Thyroid gland (tissue), 4 donors: ENCODE measurements around the gene CDC45. TPM values are rescaled to one million over a fixed set of nuclear protein-coding genes. Genes with fewer than 3 reads are reported as not detected.
A peak's percentile ranks its signal among the peaks of the same experiment; 100 is the strongest.

Experiments
- DNase-seq, 2 donors: peaks; one replicate each; pipeline ENCODE4 v3.0.0-alpha.2; 2019
- H3K27ac ChIP-seq, 3 donors: fragments of 200-600 bp; sonication (generic); 1 replicate in 2 of 3; 2 replicates in 1 of 3; pipeline ENCODE4 v1.5.1; 2016 to 2019; ENCODE audit warnings: mild to moderate bottlenecking in 1 of 3, moderate library complexity in 1 of 3
- H3K27me3 ChIP-seq: fragments of 200-600 bp; sonication (generic); one replicate; pipeline ENCODE4 v1.5.1; 2019
- H3K36me3 ChIP-seq, 2 donors: fragments of 200-600 bp; sonication (generic); one replicate each; pipeline ENCODE4 v1.5.1; 2016 to 2019
- H3K4me1 ChIP-seq, 2 donors: fragments of 200-600 bp; sonication (generic); one replicate each; pipeline ENCODE4 v1.5.1; 2017 to 2019
- H3K4me3 ChIP-seq, 3 donors: fragments of 200-600 bp; sonication (generic); replicated peaks in 1 of 3; 1 replicate in 2 of 3; 2 replicates in 1 of 3; pipeline ENCODE4 v1.5.1; 2016; ENCODE audit warnings: mild to moderate bottlenecking in 1 of 3
- H3K9me3 ChIP-seq: fragments of 200-600 bp; sonication (generic); one replicate; pipeline ENCODE4 v1.5.1; 2017
- CTCF ChIP-seq, 6 experiments: fragments of 200-600 bp in 3 of 6; fragments of 450-650 bp in 3 of 6; sonication (generic) in 3 of 6; IDR thresholded peaks; one replicate each; pipeline ENCODE4 v1.5.1; 2016 to 2019; ENCODE audit warnings: antibody characterized with exemption in 6 of 6, mild to moderate bottlenecking in 2 of 6, inconsistent platforms in 1 of 6, moderate library complexity in 1 of 6
- POLR2A ChIP-seq, 2 donors: fragments of 450-650 bp; IDR thresholded peaks; one replicate each; pipeline ENCODE4 v1.6.1; 2017; ENCODE audit warnings: antibody characterized with exemption in 2 of 2, mild to moderate bottlenecking in 2 of 2, moderate library complexity in 1 of 2
- WGBS, 2 donors: methylation state at CpG; one replicate each; pipeline ENCODE4 v1.1.5; 2017; 5-methylcytosine and 5-hydroxymethylcytosine counted together
- intact Hi-C: fragments of 100-400 bp; cut with DNase I; formaldehyde crosslinking; loops from one replicate; pipeline ENCODE4 v1.15.1; 2023
- total RNA-seq, 4 donors: library from RNA; depleted of rRNA; stranded (reverse); fragments of >200 nt; gene quantifications; one replicate each; pipeline ENCODE4 v1.2.3, GENCODE V29; 2016

CDC45 gene
- total RNA-seq, 4 donors from 2014 or later = 0.24 to 1.9 (median 1.7) TPM; not detected in 1

- peak overlapping the region; percentile 45 to 85 (median 69) for H3K4me3 ChIP-seq
- no peaks in the 10 kb centered on the region for H3K9me3 ChIP-seq
- TF ChIP-seq CTCF (IDR thresholded peaks at IDR 0.05) = no peak
- no peak for TF ChIP-seq POLR2A (IDR thresholded peaks at IDR 0.05)
- H3K27me3 ChIP-seq = no peaks in the 10 kb centered on the region
- intact Hi-C loops = loop anchor here (10.0 kb wide), 1 partner anchor 293 kb away; no protein-coding TSS in a partner anchor
- WGBS, 2 donors = 2 to 4% methylated on average over 23 to 27 of the region's 31 CpGs
- no peak for DNase-seq
- peaks cover 15 to 16% of the 10 kb centered on the region in 2 donors for H3K4me1 ChIP-seq
- peak overlapping the region in 1 of 3 donors; percentile 96 for H3K27ac ChIP-seq
- H3K36me3 ChIP-seq = peaks cover 0 to 15% of the 10 kb centered on the region in 2 donors
Observed at GRCh38 chr22:19478045-19478900, 1.4 kb upstream of the CDC45 start.

- intact Hi-C loops = loop anchor here (10.0 kb wide), 1 partner anchor 294 kb away; no protein-coding TSS in a partner anchor
- H3K36me3 ChIP-seq = peaks cover 0 to 8% of the 10 kb centered on the region in 2 donors
- TF ChIP-seq POLR2A (IDR thresholded peaks at IDR 0.05) (peak in 1 of 2 donors; percentile 50), CTCF (IDR thresholded peaks at IDR 0.05) (peak in 1 of 6 experiments; percentile 21)
- peaks cover 15 to 16% of the 10 kb centered on the region in 2 donors for H3K4me1 ChIP-seq
- H3K27me3 ChIP-seq = no peaks in the 10 kb centered on the region
- H3K4me3 ChIP-seq = peak within 1 kb of the TSS; percentile 45 to 85 (median 69)
- peak; percentile 81 to 85 for DNase-seq
- H3K9me3 ChIP-seq = no peaks in the 10 kb centered on the region
- peak within 1 kb of the TSS; percentile 96 to 99 (median 99) for H3K27ac ChIP-seq
- WGBS, 2 donors = 0% methylated on average over 9 to 22 of the region's 42 CpGs
Observed at GRCh38 chr22:19478901-19479354, 792 bp upstream of the CDC45 start, which contains the start of gene UFD1. Gene UFD1 (minus strand): TSS chr22:19479193. CDS start chr22:19479085, 108 bp downstream.

GRCh38 chr22:19480173-19480568 is 451 bp downstream of the CDC45 start:
- 1% methylated on average over 15 of the region's 15 CpGs for WGBS, 2 donors
- H3K27ac ChIP-seq = no peak overlapping the region
- no peaks in the 10 kb centered on the region for H3K9me3 ChIP-seq
- no peak for DNase-seq
- H3K4me1 ChIP-seq = peaks cover 15 to 16% of the 10 kb centered on the region in 2 donors
- TF ChIP-seq POLR2A (IDR thresholded peaks at IDR 0.05) (no peak), CTCF (IDR thresholded peaks at IDR 0.05) (no peak)
- intact Hi-C loops = no loop called here
- no peaks in the 10 kb centered on the region for H3K27me3 ChIP-seq
- H3K36me3 ChIP-seq = peaks cover 0 to 2% of the 10 kb centered on the region in 2 donors
- peak overlapping the region in 1 of 3 donors; percentile 13 for H3K4me3 ChIP-seq

GRCh38 chr22:19480789-19481188 is 1.1 kb downstream of the CDC45 start:
- H3K9me3 ChIP-seq = no peaks in the 10 kb centered on the region
- peaks cover 15 to 16% of the 10 kb centered on the region in 2 donors for H3K4me1 ChIP-seq
- no peaks in the 10 kb centered on the region for H3K27me3 ChIP-seq
- no peak overlapping the region for H3K4me3 ChIP-seq
- DNase-seq = no peak
- intact Hi-C loops = no loop called here
- TF ChIP-seq POLR2A (IDR thresholded peaks at IDR 0.05) = no peak
- TF ChIP-seq CTCF (IDR thresholded peaks at IDR 0.05) = no peak
- whole genome bisulfite sequencing, 2 donors = 62 to 65% methylated on average over 10 of the region's 10 CpGs
- no peak overlapping the region for H3K27ac ChIP-seq
- H3K36me3 ChIP-seq = no peaks in the 10 kb centered on the region

GRCh38 chr22:19482297-19482696 is 2.6 kb downstream of the CDC45 start:
- H3K36me3 ChIP-seq = no peaks in the 10 kb centered on the region
- no peak overlapping the region for H3K27ac ChIP-seq
- intact Hi-C loops = no loop called here
- no peak for TF ChIP-seq POLR2A (IDR thresholded peaks at IDR 0.05)
- TF ChIP-seq CTCF (IDR thresholded peaks at IDR 0.05) = no peak
- H3K4me1 ChIP-seq = peaks cover 13 to 14% of the 10 kb centered on the region in 2 donors
- no peaks in the 10 kb centered on the region for H3K27me3 ChIP-seq
- DNase-seq = no peak
- no peak overlapping the region for H3K4me3 ChIP-seq
- WGBS, 2 donors = 89 to 92% methylated on average over 9 of the region's 9 CpGs
- H3K9me3 ChIP-seq = no peaks in the 10 kb centered on the region
